Measurements from ENCODE around the gene ANO10.
"Not testable (repeated sequence)": the region's sequence is repeated elsewhere in the genome, so short reads cannot be mapped to it uniquely, and the experiment has no call there.

DNA sequence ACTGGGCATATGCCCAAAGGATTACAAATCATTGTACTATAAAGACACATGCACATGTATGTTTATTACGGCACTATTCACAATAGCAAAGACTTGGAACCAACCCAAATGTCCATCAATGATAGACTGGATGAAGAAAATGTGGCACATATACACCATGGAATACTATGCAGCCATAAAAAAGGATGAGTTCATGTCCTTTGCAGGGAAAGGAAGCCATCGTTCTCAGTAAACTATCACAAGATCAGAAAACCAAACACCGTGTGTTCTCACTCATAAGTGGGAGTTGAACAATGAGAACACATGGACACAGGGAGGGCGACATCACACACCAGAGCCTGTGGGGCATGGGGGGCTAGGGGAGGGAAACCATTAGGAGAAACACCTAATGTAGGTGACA lies 128.9 kb downstream of the ANO10 start:
- TF ChIP-seq, protein P1, sequence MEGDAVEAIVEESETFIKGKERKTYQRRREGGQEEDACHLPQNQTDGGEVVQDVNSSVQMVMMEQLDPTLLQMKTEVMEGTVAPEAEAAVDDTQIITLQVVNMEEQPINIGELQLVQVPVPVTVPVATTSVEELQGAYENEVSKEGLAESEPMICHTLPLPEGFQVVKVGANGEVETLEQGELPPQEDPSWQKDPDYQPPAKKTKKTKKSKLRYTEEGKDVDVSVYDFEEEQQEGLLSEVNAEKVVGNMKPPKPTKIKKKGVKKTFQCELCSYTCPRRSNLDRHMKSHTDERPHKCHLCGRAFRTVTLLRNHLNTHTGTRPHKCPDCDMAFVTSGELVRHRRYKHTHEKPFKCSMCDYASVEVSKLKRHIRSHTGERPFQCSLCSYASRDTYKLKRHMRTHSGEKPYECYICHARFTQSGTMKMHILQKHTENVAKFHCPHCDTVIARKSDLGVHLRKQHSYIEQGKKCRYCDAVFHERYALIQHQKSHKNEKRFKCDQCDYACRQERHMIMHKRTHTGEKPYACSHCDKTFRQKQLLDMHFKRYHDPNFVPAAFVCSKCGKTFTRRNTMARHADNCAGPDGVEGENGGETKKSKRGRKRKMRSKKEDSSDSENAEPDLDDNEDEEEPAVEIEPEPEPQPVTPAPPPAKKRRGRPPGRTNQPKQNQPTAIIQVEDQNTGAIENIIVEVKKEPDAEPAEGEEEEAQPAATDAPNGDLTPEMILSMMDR (IDR thresholded peaks at IDR 0.05), result not testable (repeated sequence)
- not testable (repeated sequence) for TF ChIP-seq EP300 (IDR thresholded peaks at IDR 0.05; ENCODE audit: low read depth); POLR2AphosphoS5 (IDR thresholded peaks at IDR 0.05)
